ENCODE data around the gene STAG2.
"Not testable (repeated sequence)": the region's sequence is repeated elsewhere in the genome, so short reads cannot be mapped to it uniquely, and the experiment has no call there.

Gene STAG2

DNA sequence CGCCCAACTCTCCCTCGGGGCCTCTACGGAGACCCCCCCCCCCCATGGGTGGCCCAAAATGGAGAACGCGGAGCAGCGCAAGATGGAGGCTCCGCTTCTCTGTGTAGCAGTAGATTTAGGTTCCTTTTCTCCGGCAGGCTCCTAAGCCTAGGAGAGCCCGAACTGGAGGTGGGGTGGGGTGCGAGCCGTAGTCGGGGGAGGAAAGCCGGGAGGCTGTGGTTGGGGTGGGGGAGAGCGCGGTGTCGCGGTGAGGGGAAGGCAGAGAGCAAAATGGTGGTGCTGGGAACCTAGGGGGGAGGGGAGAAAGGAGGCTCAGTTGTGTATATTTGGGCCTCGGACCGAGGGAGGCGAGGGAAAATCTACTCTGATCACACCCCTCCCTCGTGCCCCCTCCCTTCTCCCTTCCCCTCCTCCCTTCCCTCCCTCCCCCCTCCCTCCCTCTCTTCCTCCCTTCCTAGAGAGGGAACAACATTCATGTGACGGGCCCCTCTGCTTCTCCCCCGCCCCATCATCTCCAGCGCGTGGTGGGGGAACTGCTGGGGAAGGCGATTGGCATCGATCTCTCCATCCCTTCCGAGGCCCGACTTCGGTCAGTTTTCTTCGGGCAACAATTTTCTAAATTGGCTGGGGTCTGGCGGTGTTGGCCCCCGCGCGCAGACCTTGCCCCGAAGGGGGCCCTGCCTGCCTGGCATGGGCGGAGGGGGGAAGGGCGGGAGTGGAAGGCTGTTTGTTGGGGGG, at the start of gene STAG2:
Gene STAG2 (plus strand): TSS at position 439 of the 738 bp plus-strand sequence. CDS start 60,922 bp downstream, outside the sequence.
- peak; percentile 89 for DNase-seq

- DNase-seq = no peak
Observed at GRCh38 chrX:123917069-123917468, 44.4 kb upstream of the STAG2 start.

DNA sequence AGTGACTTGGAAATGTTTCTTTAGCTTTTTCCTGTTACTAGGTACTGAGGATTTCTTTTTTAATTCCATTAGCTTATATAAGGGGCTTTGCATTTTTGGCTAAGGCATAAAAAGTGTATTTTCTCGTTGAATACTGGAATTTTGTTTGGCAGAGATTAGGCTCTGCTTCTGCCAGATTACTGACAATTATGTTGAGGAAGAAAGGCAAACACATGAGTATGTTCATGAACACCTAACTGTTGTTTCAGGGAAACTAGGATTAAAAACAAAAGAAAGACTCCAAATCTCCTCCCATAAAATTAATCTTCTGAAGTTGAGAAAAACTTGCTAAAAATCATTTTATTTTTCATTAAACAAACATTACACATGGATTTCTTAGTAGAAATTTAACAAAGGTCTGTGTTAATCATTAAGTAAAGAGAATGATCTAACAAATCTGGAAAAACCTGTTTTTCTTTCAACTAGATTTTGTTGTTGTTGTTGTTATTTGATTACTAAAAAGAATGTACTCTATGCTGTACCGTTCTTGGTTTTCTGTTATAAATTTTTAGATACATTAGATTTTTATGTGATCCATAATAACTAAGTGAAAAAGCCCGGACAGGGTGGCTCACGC, 43.3 kb upstream of the STAG2 start:
- DNase-seq = no peak

GRCh38 chrX:123920105-123920785, 41.3 kb upstream of the STAG2 start:
- peak; percentile 64 for DNase-seq

- no peak for DNase-seq
Observed at GRCh38 chrX:123923211-123923610, 38.3 kb upstream of the STAG2 start.

GRCh38 chrX:123924186-123924585, 37.3 kb upstream of the STAG2 start:
- no peak for DNase-seq

DNA sequence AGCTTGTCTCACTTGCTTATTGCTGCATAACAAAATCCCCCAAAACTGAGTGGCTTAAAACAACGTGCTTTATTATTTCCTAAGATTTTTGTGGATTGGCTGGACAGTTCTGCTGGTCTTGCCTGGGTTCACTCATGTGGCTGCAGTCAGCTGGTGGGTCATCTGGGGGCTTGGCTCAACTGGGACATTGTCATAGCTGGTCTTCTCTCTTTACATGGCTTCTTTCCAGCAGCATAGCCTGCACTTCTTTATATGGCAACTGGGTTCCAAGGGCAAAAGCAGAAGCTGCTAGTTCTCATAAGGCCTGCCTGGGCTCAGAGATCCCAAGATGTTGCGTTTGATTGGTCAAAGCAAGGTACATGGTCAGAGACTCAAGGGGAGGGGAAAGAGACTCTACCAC, 33.7 kb upstream of the STAG2 start:
- no peak for DNase-seq

GRCh38 chrX:123932055-123932454, 29.5 kb upstream of the STAG2 start:
- not testable (repeated sequence) for DNase-seq

DNA sequence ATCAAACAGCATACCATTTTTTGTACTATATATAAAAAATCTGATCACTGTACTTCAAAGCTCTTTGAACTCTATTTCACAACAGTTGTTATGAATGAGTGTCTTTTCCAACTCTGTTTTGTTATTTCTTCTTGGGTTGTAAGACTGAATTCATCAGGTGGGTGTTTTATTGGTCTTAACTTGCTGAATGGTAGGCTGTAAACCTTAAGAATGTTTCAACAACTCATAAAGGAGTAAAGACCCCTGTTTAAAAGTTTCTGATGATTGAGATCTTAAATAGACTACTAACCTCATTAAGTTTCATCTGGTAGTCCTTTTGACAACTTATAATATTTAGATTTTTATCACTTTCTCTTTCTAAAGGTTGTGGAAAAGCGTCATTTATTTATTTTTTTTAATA, 18.4 kb upstream of the STAG2 start:
- DNase-seq = no peak

- DNase-seq = no peak
Observed at GRCh38 chrX:123943488-123943887, 18.0 kb upstream of the STAG2 start.

DNA sequence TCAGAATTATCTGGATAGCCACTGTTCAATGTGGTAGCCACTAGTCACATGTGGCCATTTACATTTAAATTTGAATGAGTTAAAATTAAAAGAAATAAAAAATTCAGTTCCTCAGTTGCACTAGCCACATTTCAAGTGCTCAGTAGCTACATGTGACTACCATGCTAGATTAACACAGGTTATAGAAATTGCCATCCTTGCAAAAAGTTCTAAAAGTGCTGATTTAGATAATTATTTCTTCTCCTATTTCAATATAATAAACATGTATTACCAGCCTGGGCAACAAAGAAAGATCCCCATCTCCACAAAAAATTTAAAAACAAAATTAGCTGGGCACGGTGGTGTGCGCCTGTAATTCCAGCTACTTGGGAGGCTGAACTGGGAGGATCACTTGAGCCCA, 11.7 kb upstream of the STAG2 start:
- no peak for DNase-seq

- DNase-seq = peak; percentile 52
Observed at GRCh38 chrX:123959281-123960063, 2.0 kb upstream of the STAG2 start.

GRCh38 chrX:123960956-123961267, 594 bp upstream of the STAG2 start:
- no peak for DNase-seq

DNA sequence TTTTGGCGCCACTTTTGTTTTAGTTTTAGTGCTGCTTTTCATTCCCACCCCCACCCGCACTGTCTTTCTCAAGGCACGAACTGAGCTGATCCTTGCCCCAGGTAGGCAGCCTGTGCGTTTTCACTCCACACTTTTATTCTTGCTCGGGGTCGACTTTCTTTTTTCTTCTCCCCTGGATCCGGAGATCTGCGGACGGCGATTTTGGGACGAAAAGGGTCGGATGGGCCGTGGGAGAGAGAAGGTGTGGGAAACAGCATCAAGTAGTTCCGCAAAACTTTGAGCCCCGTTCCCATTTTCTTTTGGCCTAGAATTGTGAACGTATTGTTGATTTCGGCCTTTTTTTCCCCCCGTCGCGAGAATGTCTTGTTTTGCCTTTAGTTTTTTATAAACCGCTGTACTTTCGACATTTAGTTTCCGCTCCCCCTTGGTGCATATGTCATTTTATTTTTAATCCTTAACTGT, 531 bp downstream of the STAG2 start:
- no peak for DNase-seq

GRCh38 chrX:123962794-123963373, 1.4 kb downstream of the STAG2 start:
- DNase-seq = peak; percentile 93

DNA sequence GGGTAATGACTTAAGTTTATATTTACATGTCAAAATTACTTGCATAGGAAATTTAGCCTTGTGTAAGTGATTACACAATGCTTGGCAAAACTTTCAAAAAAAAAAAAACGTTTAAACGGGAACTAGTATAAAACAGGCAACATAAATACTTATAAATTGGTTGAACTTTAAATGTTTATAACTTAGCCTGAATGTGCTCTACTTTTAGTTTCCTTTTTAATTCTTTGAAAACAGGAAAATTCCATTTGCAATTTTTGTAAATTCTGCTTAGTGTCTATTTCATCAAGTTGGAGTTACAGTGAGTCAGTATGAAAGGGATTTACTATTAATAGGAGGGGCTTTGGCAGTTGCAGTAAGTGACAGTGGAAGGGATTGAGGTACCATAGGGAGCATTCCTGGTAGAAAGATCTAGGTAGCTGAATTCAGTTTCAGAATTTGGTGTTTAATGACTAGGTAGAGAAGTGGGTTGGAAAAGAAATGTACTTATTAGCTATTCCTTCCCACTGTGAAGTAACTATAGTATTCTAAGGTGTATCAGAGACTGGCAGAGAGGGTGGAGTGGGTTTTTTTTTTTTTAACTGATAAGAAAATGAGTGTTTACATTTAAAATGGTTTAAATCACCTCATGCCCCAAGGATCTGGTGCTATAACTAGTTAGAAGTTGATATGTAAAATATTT, 2.8 kb downstream of the STAG2 start:
- peak; percentile 8 for DNase-seq

DNA sequence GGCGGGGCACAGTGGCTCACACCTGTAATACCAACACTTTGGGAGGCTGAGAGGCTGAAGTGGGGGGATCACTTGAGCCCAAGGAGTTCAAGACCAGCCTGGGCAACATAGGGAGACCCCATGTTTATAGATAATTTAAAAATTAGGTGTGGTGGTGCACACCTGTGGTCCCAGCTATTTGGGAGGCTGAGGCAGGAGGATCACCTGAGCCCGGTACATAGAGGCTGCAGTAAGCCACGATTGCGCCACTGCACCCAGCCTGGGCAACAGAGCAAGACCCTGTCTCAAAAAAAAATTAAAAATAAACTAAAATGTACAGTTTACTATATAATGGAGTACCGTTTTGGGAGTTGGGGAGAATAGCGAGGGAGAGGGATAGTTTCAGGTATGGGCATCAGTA, 4.2 kb downstream of the STAG2 start:
- no peak for DNase-seq

- DNase-seq = no peak
Observed at GRCh38 chrX:123967497-123967896, 6.0 kb downstream of the STAG2 start.

GRCh38 chrX:123968383-123969050, 7.0 kb downstream of the STAG2 start:
- DNase-seq = no peak

DNA sequence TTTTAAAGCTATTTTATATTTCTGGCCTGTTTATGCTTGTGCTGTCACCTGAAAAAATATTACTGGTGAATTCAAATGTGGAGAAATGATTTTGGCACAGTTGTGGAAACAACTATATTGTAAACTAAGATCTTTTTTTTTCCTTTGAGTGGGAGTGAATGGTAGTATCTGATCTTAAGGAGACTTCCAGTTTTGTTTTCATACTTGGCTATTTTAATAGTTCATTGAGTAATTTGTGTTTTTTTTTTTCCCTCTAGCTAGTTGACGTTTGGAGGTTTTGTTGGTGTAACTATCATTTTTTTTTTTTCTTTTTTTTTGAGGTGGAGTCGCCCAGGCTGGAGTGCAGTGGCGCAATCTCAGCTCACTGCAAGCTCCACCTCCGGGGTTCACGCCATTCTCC, 10.5 kb downstream of the STAG2 start:
- DNase-seq = no peak

GRCh38 chrX:123973921-123974320, 12.4 kb downstream of the STAG2 start:
- DNase-seq = no peak

DNA sequence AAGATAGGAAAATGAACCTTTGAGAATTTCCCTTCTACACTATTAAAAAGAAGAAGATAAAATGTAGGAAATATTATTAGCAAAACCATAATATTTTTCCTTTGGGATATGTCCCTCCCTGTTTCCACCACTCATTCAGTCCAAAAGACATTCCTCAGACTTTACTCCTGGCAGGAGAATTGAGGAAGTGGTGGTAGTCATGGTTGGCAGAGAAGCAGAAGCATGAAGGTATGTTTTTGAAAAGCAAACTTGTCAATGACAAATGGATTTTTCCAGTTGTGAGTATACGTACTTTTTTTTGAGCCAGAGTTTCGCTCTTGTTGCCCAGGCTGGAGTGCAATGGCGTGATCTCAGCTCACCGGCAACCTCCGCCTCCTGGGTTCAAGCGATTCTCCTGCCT, 13.7 kb downstream of the STAG2 start:
- DNase-seq = peak; percentile 31

All from EL (cell line).